ENCODE data around the gene REPIN1.

REPIN1 gene

DNA sequence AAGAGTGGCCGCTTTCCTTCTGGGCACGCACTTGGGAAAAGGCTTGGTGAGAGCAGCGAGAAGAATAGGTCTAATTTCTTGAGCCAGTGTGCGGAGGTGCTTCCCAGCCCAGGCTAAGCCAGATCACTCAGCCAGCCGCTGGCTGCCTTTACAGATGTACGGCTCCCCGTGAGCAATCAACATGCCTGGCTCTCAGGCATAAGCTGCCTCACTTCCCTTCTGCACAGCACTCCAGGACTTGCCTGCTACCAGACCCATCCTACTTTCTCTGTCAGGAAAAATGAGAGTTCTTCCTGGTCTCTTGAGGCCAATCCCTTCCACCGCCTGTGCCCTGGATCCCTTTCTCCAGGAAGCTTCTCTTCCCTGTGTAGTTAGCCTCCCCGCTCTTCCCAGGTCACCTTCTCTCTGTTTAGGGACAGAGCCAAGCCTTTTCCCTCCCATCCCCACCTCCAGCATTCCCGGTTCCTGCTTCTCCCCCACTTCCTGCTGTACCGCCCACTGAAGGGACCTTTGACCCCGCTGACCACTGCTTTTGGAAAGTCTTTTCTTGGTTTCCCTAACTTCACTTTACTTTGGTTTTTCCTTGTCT lies 44.2 kb upstream of the REPIN1 start:
- Histone ChIP-seq H3K27me3 (ENCODE audit: insufficient read depth, low read depth, severe bottlenecking) (no peaks in the 10 kb centered on the region), H3K9me3 (ENCODE audit: severe bottlenecking) (no peaks in the 10 kb centered on the region), H3K4me3 (ENCODE audit: low read depth, low read length) (peak overlapping the region; percentile 87), H3K27ac (no peak overlapping the region), H3K36me3 (peaks cover 50% of the 10 kb centered on the region)
- no peak for TF ChIP-seq CTCF (IDR thresholded peaks at IDR 0.05; ENCODE audit: low read depth, low read length)
- no peak for DNase-seq

GRCh38 chr7:150325110-150325611 lies 43.5 kb upstream of the REPIN1 start:
- no peak overlapping the region for H3K4me3 ChIP-seq (ENCODE audit: low read depth, low read length)
- H3K36me3 ChIP-seq, result peaks cover 57% of the 10 kb centered on the region
- H3K9me3 ChIP-seq (ENCODE audit: severe bottlenecking), result no peaks in the 10 kb centered on the region
- no peak overlapping the region for H3K27ac ChIP-seq
- TF ChIP-seq CTCF (IDR thresholded peaks at IDR 0.05; ENCODE audit: low read depth, low read length), result no peak
- H3K27me3 ChIP-seq (ENCODE audit: insufficient read depth, low read depth, severe bottlenecking), result no peaks in the 10 kb centered on the region
- DNase-seq, result no peak

- Histone ChIP-seq H3K27ac (no peak overlapping the region), H3K36me3 (peaks cover 64% of the 10 kb centered on the region)
- no peak for TF ChIP-seq CTCF (IDR thresholded peaks at IDR 0.05; ENCODE audit: low read depth, low read length)
Observed at GRCh38 chr7:150325901-150326300, 42.7 kb upstream of the REPIN1 start.

GRCh38 chr7:150326657-150327268 lies 41.9 kb upstream of the REPIN1 start:
- DNase-seq, result no peak
- H3K27me3 ChIP-seq (ENCODE audit: insufficient read depth, low read depth, severe bottlenecking), result no peaks in the 10 kb centered on the region
- H3K4me3 ChIP-seq (ENCODE audit: low read depth, low read length), result no peak overlapping the region
- TF ChIP-seq CTCF (IDR thresholded peaks at IDR 0.05; ENCODE audit: low read depth, low read length), result no peak
- peaks cover 70% of the 10 kb centered on the region for H3K36me3 ChIP-seq
- no peak overlapping the region for H3K27ac ChIP-seq
- no peaks in the 10 kb centered on the region for H3K9me3 ChIP-seq (ENCODE audit: severe bottlenecking)

More at GRCh38 chr7:150325901-150326300, 42.7 kb upstream of the REPIN1 start:
- no peak overlapping the region for H3K4me3 ChIP-seq (ENCODE audit: low read depth, low read length)
- H3K9me3 ChIP-seq (ENCODE audit: severe bottlenecking), result no peaks in the 10 kb centered on the region
- DNase-seq, result no peak
- H3K27me3 ChIP-seq (ENCODE audit: insufficient read depth, low read depth, severe bottlenecking), result no peaks in the 10 kb centered on the region

- Histone ChIP-seq H3K36me3 (peaks cover 76% of the 10 kb centered on the region), H3K9me3 (ENCODE audit: severe bottlenecking) (no peaks in the 10 kb centered on the region), H3K4me3 (ENCODE audit: low read depth, low read length) (no peak overlapping the region), H3K27ac (no peak overlapping the region), H3K27me3 (ENCODE audit: insufficient read depth, low read depth, severe bottlenecking) (no peaks in the 10 kb centered on the region)
- no peak for TF ChIP-seq CTCF (IDR thresholded peaks at IDR 0.05; ENCODE audit: low read depth, low read length)
- no peak for DNase-seq
Observed at GRCh38 chr7:150327308-150327707, 41.3 kb upstream of the REPIN1 start.
